ENCODE results near the gene ARHGAP4.

Gene ARHGAP4

GRCh38 chrX:153878969-153879653 is 47.0 kb downstream of the ARHGAP4 start:
- no peak overlapping the region for H3K4me3 ChIP-seq (ENCODE audit: control insufficient read depth, low read depth, low read length)
- no peak for TF ChIP-seq CTCF (IDR thresholded peaks at IDR 0.05; ENCODE audit: control insufficient read depth, insufficient read depth, low read depth, low read length, missing control alignments)
- no peak for DNase-seq (ENCODE audit: low read depth)

DNA sequence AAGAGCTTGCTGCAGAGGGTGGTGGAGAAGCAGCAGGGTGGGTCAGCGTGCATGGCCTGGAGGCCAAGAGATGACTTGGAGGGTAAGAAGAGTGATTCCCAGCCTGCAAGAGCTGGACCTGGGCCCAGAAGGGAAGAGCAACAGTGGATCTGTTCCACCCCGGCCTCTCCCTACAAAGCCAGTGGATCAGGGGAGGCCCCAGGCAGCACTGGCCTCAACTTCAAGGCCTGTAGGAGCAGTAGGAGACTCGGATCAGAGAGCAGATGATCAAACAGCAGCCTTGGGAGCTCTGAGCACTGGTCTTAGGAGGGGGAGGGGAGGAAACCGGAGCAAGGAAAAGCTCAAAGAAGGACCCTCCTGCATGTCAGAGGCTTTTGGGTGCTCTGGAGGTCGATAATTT is 47.7 kb downstream of the ARHGAP4 start:
- no peak for DNase-seq (ENCODE audit: low read depth)
- no peak for TF ChIP-seq CTCF (IDR thresholded peaks at IDR 0.05; ENCODE audit: control insufficient read depth, insufficient read depth, low read depth, low read length, missing control alignments)
- no peak overlapping the region for H3K4me3 ChIP-seq (ENCODE audit: control insufficient read depth, low read depth, low read length)

DNA sequence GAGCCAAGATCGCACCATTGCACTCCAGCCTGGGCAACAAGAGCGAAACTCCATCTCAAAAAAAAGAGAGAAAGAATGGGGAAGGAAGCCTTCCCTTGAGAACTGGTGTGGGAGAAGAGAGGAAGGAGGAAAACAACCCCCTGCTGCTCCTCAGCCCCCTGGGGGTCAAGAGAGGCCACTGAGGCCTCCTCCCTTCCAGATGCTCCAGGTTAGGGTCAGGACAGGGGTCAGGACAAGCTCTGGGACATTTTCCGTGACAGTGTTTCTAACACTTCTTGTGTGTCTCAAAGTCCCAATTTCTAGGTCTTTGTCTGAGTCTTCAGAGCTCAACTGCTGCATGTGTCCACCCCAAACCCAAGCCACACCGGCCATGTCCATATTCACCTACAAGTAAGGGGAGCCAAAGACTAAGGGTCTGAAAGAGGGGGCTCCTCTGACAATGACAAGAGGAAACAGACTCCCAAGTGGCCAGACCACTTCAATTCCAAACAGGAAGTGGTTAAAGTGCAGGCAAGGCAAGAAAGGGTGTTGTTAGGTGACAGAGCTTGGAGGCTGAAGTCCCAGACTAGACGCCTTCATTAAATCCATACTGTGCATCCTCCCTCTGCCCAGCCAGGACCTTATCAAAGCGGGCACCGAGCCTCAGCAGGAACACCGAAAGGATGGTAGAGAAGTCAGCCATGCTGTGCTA is 48.3 kb downstream of the ARHGAP4 start:
- H3K4me3 ChIP-seq (ENCODE audit: control insufficient read depth, low read depth, low read length): no peak overlapping the region
- DNase-seq (ENCODE audit: low read depth): no peak
- TF ChIP-seq CTCF (IDR thresholded peaks at IDR 0.05; ENCODE audit: control insufficient read depth, insufficient read depth, low read depth, low read length, missing control alignments): no peak

DNA sequence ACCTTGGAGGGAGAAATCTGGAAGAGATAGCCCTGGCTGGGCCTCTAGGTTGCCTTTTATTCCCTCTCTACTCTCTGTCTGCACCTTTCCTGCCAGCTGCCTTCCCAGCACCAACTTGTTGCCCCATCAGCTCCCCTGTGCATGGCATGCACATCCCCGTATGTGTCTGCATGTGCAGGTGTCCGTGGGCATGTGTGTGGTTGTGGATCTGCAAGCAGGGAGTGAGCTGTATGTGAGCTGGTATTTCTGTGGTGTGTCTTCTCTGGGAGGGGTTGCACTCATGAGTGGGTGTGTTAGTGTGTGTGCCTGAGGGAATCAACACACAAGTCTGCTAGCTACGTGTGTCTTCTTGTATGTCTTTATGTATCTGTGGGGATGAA is 50.0 kb downstream of the ARHGAP4 start:
- DNase-seq (ENCODE audit: low read depth): no peak
- no peak for TF ChIP-seq CTCF (IDR thresholded peaks at IDR 0.05; ENCODE audit: control insufficient read depth, insufficient read depth, low read depth, low read length, missing control alignments)
- no peak overlapping the region for H3K4me3 ChIP-seq (ENCODE audit: control insufficient read depth, low read depth, low read length)

- DNase-seq (ENCODE audit: low read depth): no peak
- TF ChIP-seq CTCF (IDR thresholded peaks at IDR 0.05; ENCODE audit: control insufficient read depth, insufficient read depth, low read depth, low read length, missing control alignments): no peak
- H3K4me3 ChIP-seq (ENCODE audit: control insufficient read depth, low read depth, low read length): no peak overlapping the region
Measured at GRCh38 chrX:153875391-153876111, 50.5 kb downstream of the ARHGAP4 start.

DNA sequence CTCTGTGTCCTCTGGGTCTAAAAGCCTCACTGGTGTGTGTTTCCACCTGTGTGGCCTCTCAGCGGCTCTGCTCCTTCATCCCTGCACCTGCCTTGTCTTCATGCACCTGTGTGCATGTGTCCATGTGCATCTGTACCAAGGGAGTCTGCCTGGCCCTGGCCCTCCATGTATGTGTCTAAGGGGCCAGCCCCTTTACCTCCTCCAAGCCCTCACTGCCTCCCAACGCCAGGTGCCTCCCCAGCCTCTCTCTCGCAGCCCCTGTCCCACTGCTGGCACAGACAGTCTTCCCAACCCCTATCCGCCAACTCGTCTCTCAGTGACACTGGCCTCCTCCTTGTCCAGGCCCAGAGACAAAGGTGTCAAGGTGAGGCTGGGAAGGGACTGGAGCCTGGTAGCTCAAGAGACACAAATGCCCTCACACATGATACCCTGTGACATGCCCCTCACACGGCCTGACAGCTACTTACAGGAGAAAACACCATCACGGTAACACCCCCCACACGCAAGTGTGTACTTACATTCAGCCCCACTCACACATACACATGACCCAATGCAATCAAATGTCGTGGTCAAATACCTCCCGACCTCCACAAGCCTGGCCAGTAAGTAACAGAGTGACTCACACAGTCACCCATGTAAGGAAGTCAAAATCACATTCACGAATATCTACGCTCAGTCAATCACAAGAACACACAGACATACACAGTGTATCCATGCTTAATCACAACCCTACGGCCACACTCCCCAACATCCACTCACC is 51.5 kb downstream of the ARHGAP4 start:
- no peak for DNase-seq (ENCODE audit: low read depth)
- H3K4me3 ChIP-seq (ENCODE audit: control insufficient read depth, low read depth, low read length): no peak overlapping the region
- TF ChIP-seq CTCF (IDR thresholded peaks at IDR 0.05; ENCODE audit: control insufficient read depth, insufficient read depth, low read depth, low read length, missing control alignments): no peak

Measured in AG09309 (cell line).